Fibroblast of skin of abdomen (primary cell): ENCODE measurements around the gene KANK2.
A peak's percentile ranks its signal among the peaks of the same experiment; 100 is the strongest.

ENCODE experiments used
- DNase-seq: peaks from one replicate; pipeline ENCODE4 v3.0.0-alpha.2; 2013

The KANK2 gene

GRCh38 chr19:11225815-11226214 is 28.5 kb upstream of the KANK2 start:
- DNase-seq, result no peak

GRCh38 chr19:11225172-11225571 is 27.8 kb upstream of the KANK2 start:
- DNase-seq, result no peak

GRCh38 chr19:11224429-11224828 is 27.1 kb upstream of the KANK2 start:
- DNase-seq, result no peak

DNA sequence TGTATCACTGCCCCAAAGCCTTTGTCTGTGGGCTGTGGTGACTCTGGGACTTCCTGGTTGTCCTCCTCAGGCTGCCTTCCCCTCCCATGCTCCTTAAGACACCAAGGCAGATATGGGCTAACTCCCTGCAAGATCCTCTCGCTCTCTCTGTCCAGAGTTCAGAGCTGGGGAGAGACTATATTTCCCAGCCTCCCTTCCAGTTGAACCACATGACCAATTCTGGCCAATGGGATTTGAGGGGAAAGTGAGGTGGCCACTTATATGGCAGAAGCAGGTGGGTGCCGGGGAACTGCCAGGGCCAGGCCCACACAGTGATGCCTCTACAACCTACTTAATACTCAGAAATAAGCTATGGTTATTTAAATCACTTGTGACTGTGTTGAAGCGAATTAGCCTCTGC is 25.9 kb upstream of the KANK2 start:
- DNase-seq, result no peak

DNA sequence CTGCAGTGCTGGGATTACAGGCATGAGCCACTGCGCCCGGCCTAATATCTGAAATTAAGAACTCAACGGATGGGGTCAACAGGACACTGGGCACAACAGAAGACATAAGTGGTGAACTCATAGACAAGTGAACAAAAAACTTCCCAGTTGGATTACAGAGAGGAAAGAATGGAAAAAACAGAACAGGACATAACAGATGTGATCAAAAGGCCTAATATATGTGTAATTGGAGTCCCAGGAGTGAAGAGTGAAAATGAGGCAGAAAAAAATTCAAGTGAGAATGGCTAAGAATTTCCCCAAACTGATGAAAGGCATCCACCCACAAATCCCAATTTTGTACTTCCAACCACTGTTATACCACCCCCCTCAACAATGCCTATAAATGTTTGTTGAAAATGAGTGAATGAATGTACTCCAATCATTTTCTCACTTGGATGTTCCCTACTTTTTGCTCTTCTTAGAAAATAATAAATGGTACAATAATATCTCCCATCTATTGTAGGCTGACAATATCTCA is 23.8 kb upstream of the KANK2 start:
- DNase-seq, result no peak

DNA sequence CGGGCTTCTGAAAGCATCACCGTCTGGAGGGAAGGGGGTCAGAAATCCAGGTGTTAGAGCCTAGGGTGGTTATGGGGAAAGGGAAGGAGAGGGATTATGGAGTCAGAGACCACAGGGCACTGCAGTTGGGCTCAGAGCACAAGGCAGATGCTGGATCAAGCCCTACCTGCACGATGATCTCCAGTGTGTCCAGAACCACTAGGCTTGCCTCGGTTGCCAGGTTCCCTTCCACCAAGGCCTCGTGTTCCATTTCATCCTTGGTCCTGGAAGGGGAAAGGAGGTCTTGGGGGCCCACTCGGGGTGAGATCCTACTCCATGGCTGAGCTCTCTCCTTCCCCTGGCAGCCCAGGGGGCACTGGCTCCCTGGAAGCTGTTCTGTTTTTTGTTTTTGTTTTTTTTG is 17.0 kb upstream of the KANK2 start:
- DNase-seq, result no peak

GRCh38 chr19:11210656-11210928 is 13.2 kb upstream of the KANK2 start:
- no peak for DNase-seq

DNA sequence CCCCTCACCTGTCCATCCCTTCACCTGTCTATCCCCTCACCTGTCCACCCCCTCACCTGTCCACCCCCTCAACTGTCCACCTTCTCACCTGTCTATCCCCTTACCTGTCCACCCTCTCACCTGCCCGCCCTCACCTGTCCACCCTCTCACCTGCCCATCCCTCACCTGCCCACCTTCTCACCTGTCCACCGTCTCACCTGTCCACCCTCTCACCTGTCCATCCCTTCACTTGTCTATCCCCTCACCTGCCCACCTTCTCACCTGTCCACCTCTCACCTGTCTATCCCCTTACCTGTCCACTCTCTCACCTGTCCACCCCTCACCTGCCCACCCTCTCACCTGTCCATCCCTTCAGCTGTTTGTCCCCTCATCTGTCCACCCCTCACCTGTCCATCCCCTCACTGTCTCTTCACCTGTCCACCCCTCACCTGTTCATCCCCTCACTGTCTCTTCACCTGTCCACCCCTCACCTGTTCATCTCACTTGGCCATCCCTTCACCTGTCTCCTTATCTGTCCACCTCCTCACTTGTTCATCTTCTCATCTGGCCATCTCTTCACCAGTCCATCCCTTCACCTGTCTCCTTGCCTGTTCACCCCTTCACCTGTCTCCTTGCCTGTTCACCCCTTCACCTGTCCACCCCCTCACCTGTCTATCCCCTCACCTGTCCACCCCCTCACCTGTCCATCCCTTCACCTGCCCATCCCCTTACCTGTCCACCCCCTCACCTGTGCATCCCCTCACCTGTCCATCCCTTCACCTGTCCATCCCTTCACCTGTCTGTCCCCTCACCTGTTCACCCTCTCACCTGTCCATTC is 12.7 kb upstream of the KANK2 start:
- no peak for DNase-seq

DNA sequence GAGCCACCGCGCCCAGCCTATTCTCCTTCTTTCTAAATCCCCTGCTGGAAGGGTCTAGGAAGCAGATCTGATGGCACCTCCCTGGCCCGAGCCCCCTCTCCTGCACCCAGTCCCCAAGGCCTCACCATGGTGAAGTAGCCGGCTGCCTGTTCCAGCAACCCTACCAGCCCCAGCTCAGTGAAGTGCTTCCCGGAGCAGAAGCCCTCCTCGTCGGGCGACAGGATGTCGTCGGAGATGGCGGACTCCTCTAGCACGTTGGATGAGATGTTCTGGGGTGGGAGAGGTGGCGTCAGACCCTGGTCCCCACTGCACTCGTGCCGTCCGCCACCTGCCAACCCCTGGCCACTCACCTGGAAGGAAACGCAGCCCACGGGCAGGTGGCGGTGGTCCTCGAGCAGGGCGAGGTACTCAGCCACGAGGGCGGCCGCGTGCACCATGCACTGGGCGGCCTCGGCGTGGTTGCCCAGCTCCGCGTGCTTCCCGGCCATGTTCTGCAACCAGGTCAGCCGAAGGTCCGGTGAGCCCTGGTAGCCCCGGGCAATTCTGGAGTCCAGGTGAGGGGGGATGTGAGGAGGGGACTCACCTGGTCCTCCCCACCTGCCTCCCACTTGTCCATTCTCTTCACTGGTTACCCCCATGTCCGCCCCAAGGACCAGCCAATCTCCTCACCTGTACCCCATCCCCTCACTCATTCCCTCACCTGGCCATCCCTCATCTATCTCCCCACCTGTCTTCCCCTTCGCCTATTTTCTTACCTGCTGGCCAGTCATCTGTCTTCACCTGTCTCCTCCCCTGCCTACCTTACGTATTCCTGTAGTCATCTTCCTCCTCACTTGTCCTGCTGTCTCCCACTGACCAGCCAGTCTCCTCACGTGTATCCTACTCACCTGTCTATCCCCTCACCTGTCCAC is 11.5 kb upstream of the KANK2 start:
- peak; percentile 52 for DNase-seq

DNA sequence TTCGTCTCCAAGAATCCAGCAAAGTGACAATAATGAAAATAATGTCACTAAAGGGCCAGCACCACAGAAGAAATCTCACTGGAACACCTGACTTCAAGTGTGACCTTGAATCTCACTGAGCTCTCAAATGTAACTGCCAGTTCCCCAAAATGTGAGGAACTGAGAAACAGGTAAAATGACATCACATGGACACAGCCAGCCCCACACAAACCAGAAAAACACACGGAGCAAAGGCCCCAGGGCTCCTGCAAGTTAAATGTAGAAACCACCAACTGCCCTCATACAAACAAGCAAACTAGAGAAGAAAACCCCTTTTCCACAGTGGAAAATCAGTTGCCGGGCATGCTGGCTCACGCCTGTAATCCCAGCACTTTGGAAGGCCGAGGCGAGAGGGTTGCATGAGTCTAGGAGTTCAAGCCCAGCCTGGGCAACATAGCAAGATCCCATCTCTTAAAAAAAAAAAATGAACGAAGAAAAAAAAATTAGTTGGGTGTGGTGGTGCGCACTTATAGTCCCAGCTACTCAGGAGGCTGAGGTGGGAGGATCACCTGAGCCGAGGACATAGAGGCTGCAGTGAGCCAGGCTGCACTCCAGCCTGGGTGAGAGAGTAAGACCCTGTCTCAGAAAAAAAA is 8.7 kb upstream of the KANK2 start:
- DNase-seq, result no peak

- no peak for DNase-seq
Measured at GRCh38 chr19:11204943-11205349, 7.6 kb upstream of the KANK2 start.

GRCh38 chr19:11204076-11204602 is 6.8 kb upstream of the KANK2 start:
- DNase-seq, result no peak

- DNase-seq, result peak; percentile 85
Measured at GRCh38 chr19:11203194-11204075, 6.1 kb upstream of the KANK2 start.

DNA sequence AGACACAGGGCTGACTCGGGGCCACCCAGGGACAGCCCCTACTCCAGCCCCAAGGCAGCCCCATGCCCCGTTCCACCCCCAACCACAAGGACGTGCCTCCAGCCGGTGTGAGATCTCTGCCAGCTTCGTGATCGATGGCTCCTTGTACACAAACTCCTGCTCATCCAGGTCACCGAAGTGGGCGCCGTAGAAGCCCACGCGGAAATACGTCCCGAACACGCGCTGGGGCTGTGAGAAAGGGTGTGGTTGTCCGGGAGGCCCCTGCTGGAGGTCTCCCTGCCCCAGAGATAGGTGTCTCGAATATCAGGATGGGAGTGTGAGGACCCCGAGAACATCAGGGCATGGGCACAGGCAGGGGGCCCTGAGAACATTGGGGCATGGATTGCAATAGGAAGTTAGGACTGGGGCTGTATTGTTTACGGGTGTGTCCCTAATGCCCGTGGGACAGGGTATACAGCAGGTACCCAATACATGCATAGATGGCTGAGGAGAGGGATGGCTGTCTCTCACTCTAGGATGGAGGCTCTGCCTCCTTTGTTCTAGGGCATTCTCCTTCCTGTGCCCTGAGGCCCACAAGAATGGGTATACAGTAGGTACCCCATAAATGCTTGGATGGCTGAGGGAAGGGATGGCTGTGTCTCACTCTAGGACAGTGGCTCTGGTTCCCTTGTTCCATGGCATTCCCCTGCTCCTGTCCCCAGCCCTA is 5.3 kb upstream of the KANK2 start:
- no peak for DNase-seq

DNA sequence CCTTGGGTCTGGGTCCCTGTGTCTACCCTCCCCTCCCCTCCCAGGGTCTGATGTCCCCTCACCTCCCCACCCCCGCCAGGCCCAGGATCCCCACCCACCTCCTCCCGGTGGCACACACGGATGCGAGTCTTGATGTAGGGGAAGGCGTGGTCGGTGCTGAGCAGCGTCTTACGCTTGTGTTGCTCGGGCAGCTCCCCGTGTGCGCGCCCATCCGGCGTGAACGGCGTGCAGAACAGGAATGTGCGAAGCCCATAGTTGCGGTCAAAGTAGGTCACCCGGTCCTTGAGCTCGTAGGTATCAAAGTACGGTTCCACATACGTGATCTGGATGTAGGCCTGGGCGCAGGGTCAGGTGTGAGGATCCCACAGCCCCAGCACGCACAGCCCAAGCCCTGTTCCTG is 4.4 kb upstream of the KANK2 start:
- no peak for DNase-seq

- DNase-seq, result no peak
Measured at GRCh38 chr19:11200931-11201330, 3.6 kb upstream of the KANK2 start.

GRCh38 chr19:11200015-11200574 is 2.8 kb upstream of the KANK2 start:
- DNase-seq, result no peak

DNA sequence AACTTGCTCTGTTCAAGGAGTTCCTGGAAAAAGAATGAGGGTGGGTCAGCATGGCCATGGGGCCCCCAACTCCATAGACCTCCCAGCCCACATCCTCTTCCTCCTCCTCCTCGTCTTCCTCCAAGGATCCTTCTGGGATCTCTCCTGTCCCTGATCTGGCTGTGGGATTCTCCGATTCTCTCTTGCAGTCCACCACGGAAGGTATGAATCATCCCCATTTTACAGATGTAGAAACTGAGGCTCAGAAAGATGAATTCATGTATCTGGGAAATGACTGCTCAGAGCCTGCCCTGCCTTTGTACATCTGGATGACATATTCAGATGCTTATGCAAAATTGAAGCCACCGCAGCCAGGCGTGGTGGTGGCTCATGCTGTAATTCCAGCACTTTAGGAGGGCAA is 2.2 kb upstream of the KANK2 start:
- DNase-seq, result no peak

- no peak for DNase-seq
Measured at GRCh38 chr19:11198769-11199424, 1.6 kb upstream of the KANK2 start.

GRCh38 chr19:11198175-11198534 is 810 bp upstream of the KANK2 start:
- no peak for DNase-seq
